ENCODE data around the gene CKM.

DNA sequence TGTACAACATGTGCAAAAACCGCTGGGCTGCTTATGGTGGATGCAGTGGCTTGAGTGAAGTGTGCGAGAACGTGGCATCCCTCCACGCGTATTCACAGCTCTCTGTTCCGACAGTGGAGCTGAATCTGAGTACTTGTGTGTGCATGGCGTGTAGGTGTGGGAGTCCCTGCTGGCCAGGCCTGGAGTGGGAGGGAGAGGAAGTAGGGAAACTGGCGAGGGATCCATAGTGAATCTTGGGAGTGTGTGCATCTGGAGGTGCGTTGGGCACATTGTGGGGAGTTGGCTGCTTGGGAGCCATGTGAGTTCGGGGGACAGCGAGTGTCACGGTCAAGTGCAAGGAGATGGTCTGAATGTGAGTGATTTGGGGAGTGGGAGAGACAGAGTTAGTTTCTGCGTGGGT is 20.2 kb upstream of the CKM start:
- TF ChIP-seq POLR2AphosphoS5 (IDR thresholded peaks at IDR 0.05; ENCODE audit: low read depth) = no peak
- TF ChIP-seq, protein P1, sequence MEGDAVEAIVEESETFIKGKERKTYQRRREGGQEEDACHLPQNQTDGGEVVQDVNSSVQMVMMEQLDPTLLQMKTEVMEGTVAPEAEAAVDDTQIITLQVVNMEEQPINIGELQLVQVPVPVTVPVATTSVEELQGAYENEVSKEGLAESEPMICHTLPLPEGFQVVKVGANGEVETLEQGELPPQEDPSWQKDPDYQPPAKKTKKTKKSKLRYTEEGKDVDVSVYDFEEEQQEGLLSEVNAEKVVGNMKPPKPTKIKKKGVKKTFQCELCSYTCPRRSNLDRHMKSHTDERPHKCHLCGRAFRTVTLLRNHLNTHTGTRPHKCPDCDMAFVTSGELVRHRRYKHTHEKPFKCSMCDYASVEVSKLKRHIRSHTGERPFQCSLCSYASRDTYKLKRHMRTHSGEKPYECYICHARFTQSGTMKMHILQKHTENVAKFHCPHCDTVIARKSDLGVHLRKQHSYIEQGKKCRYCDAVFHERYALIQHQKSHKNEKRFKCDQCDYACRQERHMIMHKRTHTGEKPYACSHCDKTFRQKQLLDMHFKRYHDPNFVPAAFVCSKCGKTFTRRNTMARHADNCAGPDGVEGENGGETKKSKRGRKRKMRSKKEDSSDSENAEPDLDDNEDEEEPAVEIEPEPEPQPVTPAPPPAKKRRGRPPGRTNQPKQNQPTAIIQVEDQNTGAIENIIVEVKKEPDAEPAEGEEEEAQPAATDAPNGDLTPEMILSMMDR (IDR thresholded peaks at IDR 0.05; ENCODE audit: insufficient read depth, low read length) = no peak
- TF ChIP-seq, protein P2, sequence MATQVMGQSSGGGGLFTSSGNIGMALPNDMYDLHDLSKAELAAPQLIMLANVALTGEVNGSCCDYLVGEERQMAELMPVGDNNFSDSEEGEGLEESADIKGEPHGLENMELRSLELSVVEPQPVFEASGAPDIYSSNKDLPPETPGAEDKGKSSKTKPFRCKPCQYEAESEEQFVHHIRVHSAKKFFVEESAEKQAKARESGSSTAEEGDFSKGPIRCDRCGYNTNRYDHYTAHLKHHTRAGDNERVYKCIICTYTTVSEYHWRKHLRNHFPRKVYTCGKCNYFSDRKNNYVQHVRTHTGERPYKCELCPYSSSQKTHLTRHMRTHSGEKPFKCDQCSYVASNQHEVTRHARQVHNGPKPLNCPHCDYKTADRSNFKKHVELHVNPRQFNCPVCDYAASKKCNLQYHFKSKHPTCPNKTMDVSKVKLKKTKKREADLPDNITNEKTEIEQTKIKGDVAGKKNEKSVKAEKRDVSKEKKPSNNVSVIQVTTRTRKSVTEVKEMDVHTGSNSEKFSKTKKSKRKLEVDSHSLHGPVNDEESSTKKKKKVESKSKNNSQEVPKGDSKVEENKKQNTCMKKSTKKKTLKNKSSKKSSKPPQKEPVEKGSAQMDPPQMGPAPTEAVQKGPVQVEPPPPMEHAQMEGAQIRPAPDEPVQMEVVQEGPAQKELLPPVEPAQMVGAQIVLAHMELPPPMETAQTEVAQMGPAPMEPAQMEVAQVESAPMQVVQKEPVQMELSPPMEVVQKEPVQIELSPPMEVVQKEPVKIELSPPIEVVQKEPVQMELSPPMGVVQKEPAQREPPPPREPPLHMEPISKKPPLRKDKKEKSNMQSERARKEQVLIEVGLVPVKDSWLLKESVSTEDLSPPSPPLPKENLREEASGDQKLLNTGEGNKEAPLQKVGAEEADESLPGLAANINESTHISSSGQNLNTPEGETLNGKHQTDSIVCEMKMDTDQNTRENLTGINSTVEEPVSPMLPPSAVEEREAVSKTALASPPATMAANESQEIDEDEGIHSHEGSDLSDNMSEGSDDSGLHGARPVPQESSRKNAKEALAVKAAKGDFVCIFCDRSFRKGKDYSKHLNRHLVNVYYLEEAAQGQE (IDR thresholded peaks at IDR 0.05; ENCODE audit: insufficient replicate concordance, low read depth) = no peak
